Fibroblast of skin of left quadriceps (primary cell): ENCODE data around the gene LEO1.
A peak's percentile ranks its signal among the peaks of the same experiment; 100 is the strongest.
"Not testable (repeated sequence)": the region's sequence is repeated elsewhere in the genome, so short reads cannot be mapped to it uniquely, and the experiment has no call there.

Source experiments
- DNase-seq, 2 experiments: peaks; one replicate each; pipeline ENCODE4 v3.0.0-alpha.2; 2013; ENCODE audit warnings: low read depth in 2 of 2

LEO1 gene

GRCh38 chr15:52003710-52004109 is 32.1 kb upstream of the LEO1 start:
- DNase-seq: no peak

GRCh38 chr15:52003089-52003488 is 31.5 kb upstream of the LEO1 start:
- not testable (repeated sequence) for DNase-seq

GRCh38 chr15:52002351-52002750 is 30.8 kb upstream of the LEO1 start:
- DNase-seq: no peak

- DNase-seq: no peak
These were observed 21.4 kb upstream of the LEO1 start for GRCh38 chr15:51992953-51993352.

- DNase-seq: no peak
These were observed 19.6 kb upstream of the LEO1 start for GRCh38 chr15:51991141-51991540.

- no peak for DNase-seq
These were observed 11.2 kb upstream of the LEO1 start for GRCh38 chr15:51982770-51983103.

- DNase-seq: peak; percentile 68 to 70
These were observed 10.6 kb upstream of the LEO1 start for GRCh38 chr15:51982013-51982769.

GRCh38 chr15:51973775-51974174 is 2.2 kb upstream of the LEO1 start:
- DNase-seq: no peak

- DNase-seq: no peak
These were observed 1.6 kb upstream of the LEO1 start for GRCh38 chr15:51973220-51973619.

GRCh38 chr15:51971032-51971374 is 575 bp downstream of the LEO1 start:
- DNase-seq: no peak

- DNase-seq: no peak
These were observed 1.3 kb downstream of the LEO1 start for GRCh38 chr15:51970132-51970817.

- no peak for DNase-seq
These were observed 1.9 kb downstream of the LEO1 start for GRCh38 chr15:51969728-51970127.

- no peak for DNase-seq
These were observed 4.0 kb downstream of the LEO1 start for GRCh38 chr15:51967583-51967982.

- DNase-seq: no peak
These were observed 5.4 kb downstream of the LEO1 start for GRCh38 chr15:51966192-51966591.

- no peak for DNase-seq
These were observed 5.9 kb downstream of the LEO1 start for GRCh38 chr15:51965691-51966090.

GRCh38 chr15:51955504-51955903 is 16.1 kb downstream of the LEO1 start:
- no peak for DNase-seq

- no peak for DNase-seq
These were observed 18.8 kb downstream of the LEO1 start for GRCh38 chr15:51952805-51953204.

GRCh38 chr15:51947124-51947523 is 24.5 kb downstream of the LEO1 start:
- DNase-seq: no peak

GRCh38 chr15:51939216-51939615 is 32.4 kb downstream of the LEO1 start:
- DNase-seq: no peak

- no peak for DNase-seq
These were observed 33.3 kb downstream of the LEO1 start for GRCh38 chr15:51938286-51938685.

- DNase-seq: no peak
These were observed 35.5 kb downstream of the LEO1 start for GRCh38 chr15:51936105-51936478.

- DNase-seq: no peak
These were observed 36.0 kb downstream of the LEO1 start for GRCh38 chr15:51935466-51936104.

- DNase-seq: no peak
These were observed 39.4 kb downstream of the LEO1 start for GRCh38 chr15:51932161-51932560.
